HUDEP-2 (cell line): Measurements from ENCODE around the gene UACA.
"Not testable (repeated sequence)": the region's sequence is repeated elsewhere in the genome, so short reads cannot be mapped to it uniquely, and the experiment has no call there.

ENCODE experiments used
- DNase-seq, 76 experiments: peaks; one replicate each; lab custom pipeline; 2025; ENCODE audit not compliant: unreplicated experiment in 76 of 76; lab: John Stamatoyannopoulos, UW

The UACA gene

GRCh38 chr15:70633103-70633831 lies 130.1 kb downstream of the UACA start:
- peak in 43 of 76 experiments; percentile 6 to 87 (median 38) for DNase-seq

GRCh38 chr15:70632491-70633102 lies 130.8 kb downstream of the UACA start:
- DNase-seq: no peak

- DNase-seq: no peak
These were observed 131.3 kb downstream of the UACA start for GRCh38 chr15:70632079-70632478.

GRCh38 chr15:70629735-70630273 lies 133.6 kb downstream of the UACA start:
- no peak for DNase-seq

GRCh38 chr15:70628549-70628896 lies 134.8 kb downstream of the UACA start:
- peak in 33 of 76 experiments; percentile 6 to 88 (median 41) for DNase-seq

- peak in 3 of 76 experiments; percentile 10 to 73 (median 45) for DNase-seq
These were observed 135.4 kb downstream of the UACA start for GRCh38 chr15:70627734-70628548.

- no peak for DNase-seq
These were observed 136.0 kb downstream of the UACA start for GRCh38 chr15:70627322-70627721.

- peak in 22 of 76 experiments; percentile 1 to 62 (median 19) for DNase-seq
These were observed 137.9 kb downstream of the UACA start for GRCh38 chr15:70625438-70625837.

GRCh38 chr15:70625011-70625410 lies 138.3 kb downstream of the UACA start:
- no peak for DNase-seq

- DNase-seq: no peak
These were observed 144.4 kb downstream of the UACA start for GRCh38 chr15:70618929-70619328.

- DNase-seq: no peak
These were observed 145.5 kb downstream of the UACA start for GRCh38 chr15:70617911-70618287.

- DNase-seq: no peak
These were observed 146.1 kb downstream of the UACA start for GRCh38 chr15:70617076-70617910.

- DNase-seq: not testable (repeated sequence)
These were observed 147.0 kb downstream of the UACA start for GRCh38 chr15:70616311-70616756.

- no peak for DNase-seq
These were observed 147.7 kb downstream of the UACA start for GRCh38 chr15:70615435-70616310.

GRCh38 chr15:70614221-70614620 lies 149.1 kb downstream of the UACA start:
- no peak for DNase-seq

GRCh38 chr15:70613271-70613670 lies 150.1 kb downstream of the UACA start:
- no peak for DNase-seq

GRCh38 chr15:70611286-70611685 lies 152.1 kb downstream of the UACA start:
- DNase-seq: no peak

- DNase-seq: no peak
These were observed 152.8 kb downstream of the UACA start for GRCh38 chr15:70610541-70610940.

GRCh38 chr15:70609889-70610288 lies 153.5 kb downstream of the UACA start:
- DNase-seq: no peak
